GM20000 (cell line): ENCODE results near the gene ELK3.

ENCODE experiments used
- DNase-seq: peaks from one replicate; pipeline ENCODE4 v3.0.0; 2012; ENCODE audit warnings: low spot score
- TF ChIP-seq, protein P1 (sequence below): IDR thresholded peaks from 2 replicates; pipeline ENCODE4 v1.5.1; 2012; ENCODE audit warnings: mild to moderate bottlenecking, control low read depth; ENCODE audit errors: extremely low read depth, missing control alignments

Gene ELK3

GRCh38 chr12:96156211-96156610, 38.0 kb upstream of the ELK3 start:
- TF ChIP-seq, protein P1, sequence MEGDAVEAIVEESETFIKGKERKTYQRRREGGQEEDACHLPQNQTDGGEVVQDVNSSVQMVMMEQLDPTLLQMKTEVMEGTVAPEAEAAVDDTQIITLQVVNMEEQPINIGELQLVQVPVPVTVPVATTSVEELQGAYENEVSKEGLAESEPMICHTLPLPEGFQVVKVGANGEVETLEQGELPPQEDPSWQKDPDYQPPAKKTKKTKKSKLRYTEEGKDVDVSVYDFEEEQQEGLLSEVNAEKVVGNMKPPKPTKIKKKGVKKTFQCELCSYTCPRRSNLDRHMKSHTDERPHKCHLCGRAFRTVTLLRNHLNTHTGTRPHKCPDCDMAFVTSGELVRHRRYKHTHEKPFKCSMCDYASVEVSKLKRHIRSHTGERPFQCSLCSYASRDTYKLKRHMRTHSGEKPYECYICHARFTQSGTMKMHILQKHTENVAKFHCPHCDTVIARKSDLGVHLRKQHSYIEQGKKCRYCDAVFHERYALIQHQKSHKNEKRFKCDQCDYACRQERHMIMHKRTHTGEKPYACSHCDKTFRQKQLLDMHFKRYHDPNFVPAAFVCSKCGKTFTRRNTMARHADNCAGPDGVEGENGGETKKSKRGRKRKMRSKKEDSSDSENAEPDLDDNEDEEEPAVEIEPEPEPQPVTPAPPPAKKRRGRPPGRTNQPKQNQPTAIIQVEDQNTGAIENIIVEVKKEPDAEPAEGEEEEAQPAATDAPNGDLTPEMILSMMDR, result no peak
- no peak for DNase-seq

DNA sequence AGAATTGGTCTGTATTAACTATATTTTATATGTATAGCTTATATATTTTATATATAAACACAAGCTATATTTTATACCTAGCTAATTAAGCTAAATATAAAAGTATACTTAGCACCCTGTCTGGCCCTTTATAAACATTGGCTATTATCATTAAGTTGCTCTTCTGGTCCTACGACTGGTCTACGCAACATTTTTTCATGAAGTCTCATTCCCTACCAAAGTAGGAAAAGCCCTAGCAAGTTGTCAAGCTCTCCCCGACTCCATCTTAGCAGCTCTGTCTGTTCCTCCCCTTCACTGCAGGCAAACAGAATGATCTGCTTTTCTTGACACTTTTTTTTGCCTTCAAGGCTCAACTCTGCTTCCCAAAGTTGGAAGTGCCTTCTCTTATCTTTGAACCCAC, 36.7 kb upstream of the ELK3 start:
- TF ChIP-seq, protein P1, result no peak
- DNase-seq, result no peak

- DNase-seq, result no peak
- TF ChIP-seq, protein P1, result no peak
Measured at GRCh38 chr12:96164951-96165811, 29.0 kb upstream of the ELK3 start.

GRCh38 chr12:96166765-96167164, 27.4 kb upstream of the ELK3 start:
- no peak for DNase-seq
- TF ChIP-seq, protein P1, result no peak

- TF ChIP-seq, protein P1, result no peak
- no peak for DNase-seq
Measured at GRCh38 chr12:96167492-96167891, 26.7 kb upstream of the ELK3 start.

- DNase-seq, result no peak
- TF ChIP-seq, protein P1, result no peak
Measured at GRCh38 chr12:96170328-96170727, 23.8 kb upstream of the ELK3 start.

- TF ChIP-seq, protein P1, result no peak
- DNase-seq, result no peak
Measured at GRCh38 chr12:96170762-96171161, 23.4 kb upstream of the ELK3 start.
